CD4-positive, alpha-beta T cell treated with Interleukin-6 for 4 hours (primary cell): ENCODE data around the gene COPZ1.
A peak's percentile ranks its signal among the peaks of the same experiment; 100 is the strongest.

ENCODE experiments used
- DNase-seq: peaks from one replicate; pipeline ENCODE4 v3.0.0-alpha.2; 2020; ENCODE audit warnings: mixed read lengths

Gene COPZ1

DNA sequence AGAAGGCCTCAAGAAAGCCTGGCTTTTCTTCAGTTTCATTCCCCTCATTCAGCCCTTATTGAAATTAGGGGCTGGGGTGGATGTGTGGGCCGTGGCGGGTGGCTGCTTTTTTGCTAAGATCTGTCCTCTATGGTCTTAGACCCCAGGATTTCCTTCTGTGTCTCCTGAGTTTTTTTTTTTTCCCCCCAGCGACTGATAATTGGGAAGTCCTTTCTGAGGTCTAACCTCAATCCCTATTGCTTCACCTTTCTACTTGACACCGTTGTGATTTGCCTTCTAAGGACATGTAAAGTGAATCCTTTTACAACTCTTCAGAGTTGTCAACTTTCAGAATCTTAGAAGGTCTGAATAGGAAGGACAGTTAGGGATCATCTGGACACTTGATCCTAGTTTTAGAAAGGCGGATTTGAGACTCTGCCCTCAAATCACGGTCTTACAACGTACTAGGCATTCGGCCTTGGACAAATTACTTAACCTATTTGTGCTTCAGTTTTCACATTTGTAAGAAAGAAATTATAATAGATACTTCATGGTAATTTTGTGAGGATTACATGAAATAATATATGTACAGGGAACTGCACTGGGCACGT is 34.9 kb downstream of the COPZ1 start:
- DNase-seq: no peak

GRCh38 chr12:54360717-54361456 is 36.0 kb downstream of the COPZ1 start:
- peak; percentile 74 for DNase-seq

DNA sequence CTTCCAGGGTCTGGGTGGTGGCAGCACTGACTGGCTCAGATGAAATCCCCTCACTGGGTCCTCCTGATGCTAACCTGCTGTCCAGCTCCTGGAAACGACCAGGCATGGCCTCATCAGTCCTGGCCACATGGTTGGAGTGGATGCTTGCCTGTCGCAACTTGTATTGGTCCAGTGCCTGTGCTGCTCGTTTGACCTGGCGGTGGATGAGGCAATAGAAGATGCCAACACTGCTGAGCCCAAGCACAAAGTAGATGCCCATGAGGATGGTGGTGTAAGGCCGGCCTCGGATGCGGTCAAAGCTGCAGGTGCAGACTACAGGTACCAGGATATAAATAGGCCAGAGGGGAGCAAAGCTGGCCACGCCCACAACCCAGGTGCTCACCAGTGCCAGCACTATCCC is 38.1 kb downstream of the COPZ1 start:
- DNase-seq: no peak

DNA sequence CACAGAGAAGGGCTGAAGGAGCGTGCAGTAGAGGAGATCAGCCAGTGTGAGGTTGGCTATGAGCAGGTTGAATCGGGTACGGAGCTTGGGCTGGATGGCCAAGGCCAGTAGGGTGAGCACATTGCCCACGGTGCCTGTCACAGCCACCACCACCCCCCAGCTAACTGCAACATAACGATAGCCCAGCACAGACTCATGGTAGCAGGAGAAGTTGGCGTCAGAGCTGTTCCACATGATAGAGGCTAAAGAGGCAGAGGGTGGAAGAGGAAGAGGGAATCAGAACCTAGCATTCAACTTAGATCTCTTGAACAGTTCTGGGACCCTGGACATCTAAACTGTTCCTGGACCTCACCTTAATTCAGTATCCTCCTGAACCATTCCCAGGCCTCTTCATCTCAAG is 38.7 kb downstream of the COPZ1 start:
- DNase-seq: no peak

GRCh38 chr12:54364413-54364812 is 39.5 kb downstream of the COPZ1 start, which contains the start of gene GPR84:
GPR84 (minus strand) TSS chr12:54364486; CDS start chr12:54363851, 635 bp downstream.
- peak; percentile 24 for DNase-seq

DNA sequence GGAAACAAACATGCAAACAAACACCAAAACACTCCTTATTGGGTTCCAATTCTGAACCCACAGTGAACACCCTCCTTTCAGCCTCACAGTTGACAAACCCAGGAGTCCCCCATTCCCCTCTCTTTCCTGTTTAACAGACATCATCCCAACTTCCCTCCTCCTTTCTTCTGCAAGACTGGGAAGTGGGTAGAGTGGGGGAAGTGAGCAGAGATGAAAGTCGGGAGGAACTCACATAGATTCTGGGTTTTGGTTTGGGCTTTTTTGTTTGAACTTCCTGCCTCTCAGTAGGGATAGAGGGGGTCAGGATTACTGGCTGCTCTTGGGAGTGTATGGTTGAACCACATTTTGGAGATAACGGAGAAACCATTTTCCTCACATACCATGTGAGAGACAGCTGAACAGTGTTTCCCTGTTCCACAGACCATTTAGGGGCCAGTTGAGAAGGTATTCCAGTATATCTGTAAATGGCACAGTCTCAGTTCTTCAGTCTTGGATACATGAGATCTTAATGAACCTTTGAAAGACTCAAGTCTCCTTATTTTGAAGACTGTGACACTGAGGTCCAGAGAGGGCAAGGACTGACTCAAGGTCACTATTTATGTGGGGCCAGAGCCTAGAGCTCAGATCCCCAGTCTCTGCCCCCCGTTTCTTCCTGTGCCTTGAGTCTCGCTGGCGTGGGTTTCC is 43.2 kb downstream of the COPZ1 start:
- no peak for DNase-seq

- DNase-seq: peak; percentile 94
Observed at GRCh38 chr12:54368709-54369596, 44.0 kb downstream of the COPZ1 start.

DNA sequence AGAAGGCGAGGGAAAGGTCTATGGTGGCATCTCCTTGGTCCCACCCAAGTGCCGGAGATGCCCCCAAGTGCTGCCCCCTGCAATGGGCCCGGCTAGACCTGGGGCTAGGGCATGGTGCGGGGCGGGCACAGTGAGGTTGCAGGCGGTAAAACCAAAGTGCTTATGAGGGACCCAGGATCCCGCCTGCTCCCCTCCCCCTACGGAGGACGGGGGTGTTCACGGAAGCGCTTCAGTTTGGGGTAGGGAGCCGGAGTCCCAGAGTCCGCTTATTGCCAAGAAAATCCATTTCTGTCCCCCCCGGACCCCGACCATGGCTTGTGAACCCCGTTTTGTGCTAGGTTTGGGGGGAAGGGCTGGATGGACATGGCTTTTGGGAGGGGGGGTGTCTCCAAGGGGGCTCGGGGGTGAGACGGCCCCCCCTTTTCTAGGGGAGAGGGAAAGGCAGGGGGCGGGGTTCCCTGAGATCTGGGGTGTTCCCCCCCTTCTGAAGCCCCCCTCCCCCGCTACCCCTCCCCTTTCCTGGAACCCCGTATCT is 44.7 kb downstream of the COPZ1 start:
- DNase-seq: no peak

- peak; percentile 28 for DNase-seq
Observed at GRCh38 chr12:54370171-54370730, 45.3 kb downstream of the COPZ1 start.

- no peak for DNase-seq
Observed at GRCh38 chr12:54371328-54372112, 46.6 kb downstream of the COPZ1 start.

GRCh38 chr12:54372113-54372806 is 47.3 kb downstream of the COPZ1 start:
- no peak for DNase-seq

GRCh38 chr12:54373649-54374561 is 49.0 kb downstream of the COPZ1 start:
- no peak for DNase-seq

DNA sequence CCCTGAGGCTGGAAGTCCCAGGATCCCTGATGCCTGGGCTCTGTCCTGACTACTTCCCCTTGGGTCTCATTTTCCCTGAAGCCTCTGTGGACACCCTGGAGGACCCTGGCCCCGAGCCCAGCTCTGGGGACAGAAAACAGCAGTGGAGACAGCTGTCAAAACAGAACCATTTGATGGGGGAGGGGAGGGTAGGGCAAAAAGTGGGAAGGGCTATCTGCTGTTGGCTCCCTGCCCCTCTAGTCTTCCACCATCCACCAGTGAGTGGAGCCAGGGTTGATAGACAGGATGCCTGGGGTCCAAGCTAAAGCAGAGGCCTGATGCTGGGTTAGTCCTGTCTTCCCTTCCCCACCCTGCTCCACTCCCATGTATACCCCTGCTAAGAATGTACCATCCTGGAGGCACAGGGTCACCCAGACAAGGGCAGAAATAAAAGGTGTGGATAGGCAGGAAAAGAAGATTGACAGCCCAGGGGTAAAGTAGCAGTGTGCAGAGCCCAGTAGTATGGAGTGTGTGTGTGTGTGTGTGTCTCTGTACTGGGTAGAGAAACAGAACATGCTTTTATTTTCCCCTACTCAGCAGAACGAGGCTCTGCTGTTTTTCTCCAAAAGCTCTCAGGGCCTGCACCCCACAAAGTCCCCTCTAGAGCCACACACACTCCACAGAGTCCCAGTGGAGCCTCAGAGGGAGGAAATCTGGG is 49.8 kb downstream of the COPZ1 start:
- DNase-seq: no peak

DNA sequence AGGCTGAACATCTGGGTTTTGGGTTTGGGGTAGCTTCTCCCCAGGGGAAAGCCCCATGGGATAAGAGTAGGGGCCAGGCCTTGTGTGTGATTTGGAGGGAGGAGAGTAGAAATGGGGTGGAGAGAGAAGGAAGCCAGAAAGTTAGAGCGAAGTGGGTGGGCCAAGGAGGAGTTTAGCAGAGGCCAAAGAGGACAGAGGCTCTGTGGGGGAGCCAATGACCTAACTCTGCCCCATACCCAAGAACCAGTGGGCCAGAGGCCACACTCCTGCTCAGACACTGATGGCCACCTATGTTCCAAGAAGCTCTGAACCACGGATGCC is 50.3 kb downstream of the COPZ1 start:
- DNase-seq: no peak

DNA sequence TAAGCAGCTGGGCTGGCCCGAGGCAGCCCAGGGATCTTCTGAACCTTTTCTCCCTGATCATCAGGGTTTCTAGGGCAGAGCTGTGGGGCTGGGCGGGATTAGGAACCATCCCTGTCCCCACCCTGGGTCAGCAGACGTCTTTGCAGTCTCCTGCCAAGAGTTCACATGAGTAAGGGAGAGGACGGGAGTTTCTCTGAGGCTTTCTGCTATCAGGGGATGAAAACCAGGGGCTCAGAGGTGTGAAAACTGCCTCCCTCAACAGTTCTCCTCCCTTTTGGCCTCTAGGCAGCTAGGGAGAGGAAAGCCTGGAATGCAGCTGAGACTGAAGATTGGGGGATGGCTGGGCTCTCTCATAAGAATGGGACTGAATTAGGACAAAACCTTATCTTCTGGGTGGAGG is 51.7 kb downstream of the COPZ1 start:
- no peak for DNase-seq

GRCh38 chr12:54377007-54377406 is 52.1 kb downstream of the COPZ1 start:
- DNase-seq: no peak

DNA sequence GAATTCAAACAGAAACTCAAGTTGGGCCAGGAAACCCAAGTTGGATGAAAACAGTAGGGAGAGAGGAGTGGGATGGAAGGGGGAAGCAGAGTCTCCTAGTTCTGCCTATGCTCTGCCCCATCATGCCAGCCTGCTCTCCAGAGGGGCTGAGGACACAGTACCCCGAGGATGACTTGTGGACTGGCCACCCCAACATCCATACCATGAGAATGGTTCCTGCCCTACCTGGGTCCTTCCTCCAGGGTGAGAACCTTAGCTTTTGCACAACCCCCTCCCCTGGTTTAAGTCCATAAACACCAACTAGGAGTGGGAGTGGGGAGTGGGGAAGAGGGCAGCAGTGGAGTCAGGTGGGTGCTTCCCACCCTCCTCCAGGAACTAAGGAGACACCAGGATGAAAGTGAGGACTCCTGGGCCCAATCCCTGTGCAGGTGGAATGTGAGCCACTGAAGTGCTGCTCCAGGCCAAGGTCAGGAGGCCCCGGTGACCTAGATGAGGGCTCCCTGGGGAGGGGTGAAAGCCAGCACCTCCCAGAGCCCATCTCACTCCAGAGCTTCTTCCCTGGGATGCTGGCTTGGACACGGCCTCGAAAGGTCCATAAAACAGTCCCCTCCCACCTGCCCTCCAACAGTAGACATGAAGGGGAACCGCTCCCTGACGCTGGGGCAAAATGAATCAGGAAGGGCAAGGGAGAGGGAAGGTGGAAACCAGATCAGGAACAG is 53.0 kb downstream of the COPZ1 start:
- DNase-seq: no peak

DNA sequence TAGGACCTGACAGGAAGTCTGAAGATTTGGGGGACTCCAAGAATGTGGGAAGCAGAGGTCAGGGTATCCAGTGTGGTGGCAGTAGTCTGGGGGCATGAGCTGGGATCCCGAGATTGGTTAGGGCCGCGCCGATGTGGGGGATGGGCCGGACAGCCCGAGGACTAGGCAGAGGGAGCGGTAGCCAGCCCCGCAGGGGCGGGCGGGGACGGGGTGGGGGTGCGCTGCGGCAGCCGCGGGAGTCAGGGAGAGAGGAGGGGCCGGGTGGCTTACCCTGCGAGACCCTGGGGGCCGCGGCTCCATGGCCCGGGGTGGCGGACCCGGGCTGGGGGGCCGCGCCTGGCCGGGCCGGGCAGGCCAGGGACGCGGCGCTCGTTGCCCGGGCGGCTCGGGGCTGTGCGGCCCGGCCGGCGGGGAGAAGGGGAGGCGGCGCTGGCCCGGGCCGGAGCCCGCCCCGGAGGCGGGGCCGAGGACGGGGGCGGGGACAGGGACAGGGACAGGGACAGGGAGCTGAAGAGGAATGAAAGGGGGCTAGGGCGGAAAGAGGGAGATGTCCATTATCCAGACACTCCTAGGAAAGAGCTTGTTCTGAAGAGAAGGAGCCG is 54.0 kb downstream of the COPZ1 start:
- DNase-seq: no peak
